GM12878 (cell line): ENCODE data around the gene JAG1.

Experiments used
- ATF3 ChIP-seq: IDR thresholded peaks from 2 replicates; pipeline ENCODE4 v1.6.1; 2011; ENCODE audit warnings: low read depth, mild to moderate bottlenecking, low read length, moderate library complexity, borderline replicate concordance; ENCODE audit errors: extremely low read depth
- CTCF ChIP-seq, 3 experiments: IDR thresholded peaks in 2 of 3; conservative IDR thresholded peaks in 1 of 3; 2 replicates each; pipeline ENCODE4 v1.5.1; 2011; ENCODE audit warnings: low read depth in 3 of 3, low read length in 3 of 3, mild to moderate bottlenecking in 3 of 3, control low read depth in 2 of 3, moderate library complexity in 2 of 3, inconsistent platforms in 1 of 3, mixed read lengths in 1 of 3; ENCODE audit not compliant: control insufficient read depth in 2 of 3, insufficient read depth in 1 of 3; ENCODE audit errors: extremely low read depth in 1 of 3
- E4F1 ChIP-seq: fragments of 450-650 bp; IDR thresholded peaks from 2 replicates; pipeline ENCODE4 v1.6.1; 2018; ENCODE audit warnings: borderline replicate concordance, mild to moderate bottlenecking; ENCODE audit not compliant: partially characterized antibody
- EP300 ChIP-seq, 2 experiments: fragments of 150-350 bp in 1 of 2; IDR thresholded peaks; 2 replicates each; pipeline ENCODE4 v1.6.1; 2011 to 2012; ENCODE audit warnings: low read depth in 2 of 2, low read length in 2 of 2, borderline replicate concordance in 1 of 2, improper control_type of control experiment in 1 of 2, inconsistent platforms in 1 of 2; ENCODE audit not compliant: control insufficient read depth in 1 of 2
- GATAD2B ChIP-seq: fragments of 450-650 bp; conservative IDR thresholded peaks from 2 replicates; pipeline ENCODE4 v1.6.1; 2017; ENCODE audit warnings: low read depth, mild to moderate bottlenecking, moderate library complexity
- KAT2A ChIP-seq: conservative IDR thresholded peaks from 2 replicates; pipeline ENCODE4 v1.6.1; 2011; ENCODE audit warnings: low read depth, low read length; ENCODE audit not compliant: control insufficient read depth
- MXI1 ChIP-seq: fragments of 150-350 bp; IDR thresholded peaks from 2 replicates; pipeline ENCODE4 v1.6.1; 2011; ENCODE audit warnings: low read depth, mild to moderate bottlenecking, inconsistent platforms, low read length, improper control_type of control experiment
- POLR2A ChIP-seq: IDR thresholded peaks from 2 replicates; pipeline ENCODE4 v1.6.1; 2011; ENCODE audit warnings: low read depth, mild to moderate bottlenecking, low read length
- POLR2AphosphoS5 ChIP-seq: IDR thresholded peaks from 2 replicates; pipeline ENCODE4 v1.6.1; 2011; ENCODE audit warnings: mild to moderate bottlenecking, low read length, inconsistent platforms
- RELA ChIP-seq: fragments of 450-650 bp; IDR thresholded peaks from 2 replicates; pipeline ENCODE4 v1.8.0; 2014; ENCODE audit warnings: borderline replicate concordance; ENCODE audit not compliant: partially characterized antibody
- SMC3 ChIP-seq: IDR thresholded peaks from 2 replicates; pipeline ENCODE4 v1.6.1; 2011; ENCODE audit warnings: low read length, improper control_type of control experiment, borderline replicate concordance
- SREBF1 ChIP-seq: IDR thresholded peaks from 2 replicates; pipeline ENCODE4 v1.6.1; 2012; ENCODE audit warnings: mild to moderate bottlenecking, low read length
- TCF12 ChIP-seq: IDR thresholded peaks from 2 replicates; pipeline ENCODE4 v1.6.1; 2011; ENCODE audit warnings: low read depth, mild to moderate bottlenecking, low read length
- YY1 ChIP-seq: IDR thresholded peaks from 2 replicates; pipeline ENCODE4 v1.6.1; 2011; ENCODE audit warnings: low read depth, mild to moderate bottlenecking, low read length

GRCh38 chr20:10646006-10646405 lies 27.8 kb downstream of the JAG1 start:
- TF ChIP-seq TCF12 (no peak), CTCF (IDR thresholded peaks at IDR 0.05 in 2 of 3, conservative IDR thresholded peaks at IDR 0.05 in 1 of 3; ENCODE audit: control insufficient read depth in 2 of 3, extremely low read depth in 1 of 3, insufficient read depth in 1 of 3, low read depth in 3 of 3, low read length in 3 of 3) (no peak), SMC3 (no peak), E4F1 (no peak), POLR2A (no peak), YY1 (no peak), ATF3 (no peak), GATAD2B (no peak), POLR2AphosphoS5 (no peak), EP300 (IDR thresholded peaks at IDR 0.05; ENCODE audit: borderline replicate concordance in 1 of 2, control insufficient read depth in 1 of 2, low read depth in 2 of 2, low read length in 2 of 2) (no peak), RELA (no peak), SREBF1 (no peak), KAT2A (no peak), MXI1 (no peak)
